GM23248 (cell line): ENCODE data around the gene TMEM182. TPM values are rescaled to one million over a fixed set of nuclear protein-coding genes. Genes with fewer than 3 reads are reported as not detected.

Source experiments
- DNase-seq: peaks from one replicate; pipeline ENCODE4 v3.0.0-alpha.2; 2015
- H2AFZ ChIP-seq: fragments of 200-600 bp; sonication (generic); 2 replicates; pipeline ENCODE4 v1.6.1; 2016; ENCODE audit warnings: antibody characterized with exemption
- H3F3A ChIP-seq: fragments of 200-600 bp; sonication (generic); 2 replicates; pipeline ENCODE4 v1.6.1; 2016; ENCODE audit warnings: mild to moderate bottlenecking, antibody characterized with exemption, mixed run types; ENCODE audit not compliant: insufficient read depth
- H3K27ac ChIP-seq: fragments of 200-600 bp; sonication (generic); 2 replicates; pipeline ENCODE4 v1.5.1; 2016; ENCODE audit warnings: mild to moderate bottlenecking
- H3K27me3 ChIP-seq: fragments of 200-600 bp; sonication (generic); replicated peaks from 2 replicates; pipeline ENCODE4 v1.6.1; 2016; ENCODE audit warnings: mild to moderate bottlenecking; ENCODE audit not compliant: insufficient read depth
- H3K36me3 ChIP-seq: fragments of 200-600 bp; sonication (generic); 2 replicates; pipeline ENCODE4 v1.6.1; 2016; ENCODE audit warnings: low read depth, mild to moderate bottlenecking
- H3K4me1 ChIP-seq: fragments of 200-600 bp; sonication (generic); 2 replicates; pipeline ENCODE4 v1.6.1; 2016; ENCODE audit warnings: mild to moderate bottlenecking; ENCODE audit not compliant: insufficient read depth
- H3K4me2 ChIP-seq: fragments of 200-600 bp; sonication (generic); one replicate; pipeline ENCODE4 v1.6.1; 2016; ENCODE audit warnings: mild to moderate bottlenecking; ENCODE audit not compliant: unreplicated experiment
- H3K4me3 ChIP-seq: fragments of 200-600 bp; sonication (generic); 2 replicates; pipeline ENCODE4 v1.5.1; 2016; ENCODE audit warnings: mild to moderate bottlenecking
- H3K79me2 ChIP-seq: fragments of 200-600 bp; sonication (generic); 2 replicates; pipeline ENCODE4 v1.6.1; 2016; ENCODE audit warnings: mild to moderate bottlenecking; ENCODE audit not compliant: insufficient read depth
- H3K9ac ChIP-seq: fragments of 200-600 bp; sonication (generic); 2 replicates; pipeline ENCODE4 v1.6.1; 2016; ENCODE audit warnings: mild to moderate bottlenecking
- H3K9me2 ChIP-seq: fragments of 200-600 bp; sonication (generic); 2 replicates; pipeline ENCODE4 v1.6.1; 2016; ENCODE audit warnings: mixed run types, mild to moderate bottlenecking, moderate library complexity; ENCODE audit not compliant: insufficient read depth
- H3K9me3 ChIP-seq: fragments of 200-600 bp; sonication (generic); one replicate; pipeline ENCODE4 v1.6.1; 2017; ENCODE audit warnings: low read depth
- H4K20me1 ChIP-seq: fragments of 200-600 bp; sonication (generic); 2 replicates; pipeline ENCODE4 v1.6.0; 2016; ENCODE audit not compliant: insufficient read depth
- EZH2 ChIP-seq: fragments of 200-600 bp; sonication (generic); IDR thresholded peaks from 2 replicates; pipeline ENCODE4 v1.6.1; 2018; ENCODE audit warnings: antibody characterized with exemption, mild to moderate bottlenecking; ENCODE audit not compliant: insufficient read depth, poor library complexity, severe bottlenecking
- EZH2phosphoT487 ChIP-seq: fragments of 200-600 bp; sonication (generic); IDR thresholded peaks from 2 replicates; pipeline ENCODE4 v1.6.1; 2018; ENCODE audit warnings: antibody characterized with exemption, moderate library complexity, mild to moderate bottlenecking, low read depth; ENCODE audit not compliant: insufficient read depth
- WGBS, 2 experiments: methylation state at CpG; one replicate each; pipeline ENCODE4 v1.1.6; 2015 to 2017; ENCODE audit warnings: low lambda C conversion rate in 2 of 2, low coverage in 1 of 2; ENCODE audit errors: missing lambda C conversion rate in 2 of 2; 5-methylcytosine and 5-hydroxymethylcytosine counted together
- in situ Hi-C: fragments of 300-500 bp; cut with MboI; formaldehyde crosslinking; loops from 2 replicates; pipeline ENCODE4 v1.15.0; 2020
- polyA plus RNA-seq: library from polyadenylated mRNA; unstranded; fragments of >200 nt; fragmentation: Nextera tagmentation; extraction: Ambion mirVana; gene quantifications from 2 replicates; pipeline ENCODE4 v1.2.1, GENCODE V29; 2016
- total RNA-seq: library from RNA; depleted of rRNA; stranded (reverse); fragments of >200 nt; shearing (Covaris generic); gene quantifications from 2 replicates; pipeline ENCODE4 v1.2.3, GENCODE V29; 2014

Gene TMEM182
- total and polyA plus RNA-seq, 2 experiments from 2014 or later: 2.3 to 3.6 TPM

DNA sequence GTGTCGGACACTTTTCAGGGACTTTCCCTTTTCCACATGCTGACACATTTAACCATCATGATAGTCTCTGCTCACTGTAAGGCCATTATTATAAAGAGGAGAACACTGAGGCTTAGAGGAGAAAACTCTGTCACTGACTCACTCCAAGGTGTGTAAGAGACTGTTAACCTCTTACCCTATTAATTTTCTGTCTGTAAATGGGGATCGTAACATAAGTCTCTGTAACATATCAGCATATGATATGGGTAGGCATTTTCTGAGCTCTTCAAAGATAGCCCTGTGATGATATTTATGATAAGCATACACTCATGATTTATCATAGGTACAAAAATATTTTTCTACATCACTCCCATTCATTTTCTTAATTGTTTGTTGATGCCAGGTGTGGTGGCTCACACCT is 36.4 kb downstream of the TMEM182 start:
- in situ Hi-C loops: no loop called here
- DNase-seq: no peak
- Histone ChIP-seq H3F3A (no peaks in the 10 kb centered on the region), H3K9me3 (no peaks in the 10 kb centered on the region), H3K79me2 (no peaks in the 10 kb centered on the region), H2AFZ (no peak overlapping the region), H3K27ac (no peak overlapping the region), H4K20me1 (no peaks in the 10 kb centered on the region), H3K36me3 (no peaks in the 10 kb centered on the region), H3K4me3 (no peak overlapping the region), H3K4me1 (no peaks in the 10 kb centered on the region), H3K27me3 (no peaks in the 10 kb centered on the region), H3K9me2 (no peaks in the 10 kb centered on the region), H3K4me2 (no peak overlapping the region), H3K9ac (no peak overlapping the region)
- WGBS, 2 experiments: 89 to 92% methylated on average over 2 of the region's 2 CpGs
- TF ChIP-seq EZH2: no peak
- TF ChIP-seq EZH2phosphoT487: no peak

DNA sequence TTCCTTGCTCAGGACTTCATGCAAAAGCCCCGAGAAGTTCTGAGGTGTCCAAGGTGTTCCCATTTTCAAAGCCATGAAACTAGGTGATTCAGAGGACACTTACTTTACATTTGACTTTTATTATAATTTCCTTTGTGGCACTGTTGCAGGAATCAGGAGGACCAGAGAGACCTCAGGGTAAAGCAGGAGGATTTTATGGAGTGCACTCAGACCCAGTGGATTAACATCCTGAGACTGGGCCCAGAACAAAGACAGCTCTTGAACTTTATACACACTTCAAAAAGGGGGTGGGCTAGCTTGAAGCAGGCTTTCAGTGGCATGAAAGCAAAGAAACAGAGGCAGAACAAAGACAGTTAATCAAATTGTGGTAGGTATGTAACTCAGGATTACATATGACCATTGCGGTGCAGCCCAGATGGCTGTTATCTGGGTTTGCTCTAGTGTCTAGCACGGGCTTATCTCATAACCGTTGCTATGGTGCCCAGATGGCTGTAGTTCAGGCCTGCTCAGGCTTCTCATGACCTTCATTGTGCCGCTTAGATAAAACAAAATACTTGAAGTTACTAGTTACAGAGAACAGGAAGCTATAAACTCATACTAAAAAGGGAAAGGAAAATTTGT is 39.4 kb downstream of the TMEM182 start:
- Histone ChIP-seq H4K20me1 (no peaks in the 10 kb centered on the region), H3K36me3 (no peaks in the 10 kb centered on the region), H2AFZ (no peak overlapping the region), H3K9ac (no peak overlapping the region), H3K9me3 (no peaks in the 10 kb centered on the region), H3K4me2 (no peak overlapping the region), H3K27me3 (no peaks in the 10 kb centered on the region), H3K9me2 (no peaks in the 10 kb centered on the region), H3F3A (no peaks in the 10 kb centered on the region), H3K4me1 (no peaks in the 10 kb centered on the region), H3K27ac (no peak overlapping the region), H3K4me3 (no peak overlapping the region), H3K79me2 (no peaks in the 10 kb centered on the region)
- WGBS, 2 experiments: 50 to 69% methylated on average over 5 of the region's 5 CpGs
- no peak for DNase-seq
- TF ChIP-seq EZH2 (no peak), EZH2phosphoT487 (no peak)
- in situ Hi-C loops: no loop called here

DNA sequence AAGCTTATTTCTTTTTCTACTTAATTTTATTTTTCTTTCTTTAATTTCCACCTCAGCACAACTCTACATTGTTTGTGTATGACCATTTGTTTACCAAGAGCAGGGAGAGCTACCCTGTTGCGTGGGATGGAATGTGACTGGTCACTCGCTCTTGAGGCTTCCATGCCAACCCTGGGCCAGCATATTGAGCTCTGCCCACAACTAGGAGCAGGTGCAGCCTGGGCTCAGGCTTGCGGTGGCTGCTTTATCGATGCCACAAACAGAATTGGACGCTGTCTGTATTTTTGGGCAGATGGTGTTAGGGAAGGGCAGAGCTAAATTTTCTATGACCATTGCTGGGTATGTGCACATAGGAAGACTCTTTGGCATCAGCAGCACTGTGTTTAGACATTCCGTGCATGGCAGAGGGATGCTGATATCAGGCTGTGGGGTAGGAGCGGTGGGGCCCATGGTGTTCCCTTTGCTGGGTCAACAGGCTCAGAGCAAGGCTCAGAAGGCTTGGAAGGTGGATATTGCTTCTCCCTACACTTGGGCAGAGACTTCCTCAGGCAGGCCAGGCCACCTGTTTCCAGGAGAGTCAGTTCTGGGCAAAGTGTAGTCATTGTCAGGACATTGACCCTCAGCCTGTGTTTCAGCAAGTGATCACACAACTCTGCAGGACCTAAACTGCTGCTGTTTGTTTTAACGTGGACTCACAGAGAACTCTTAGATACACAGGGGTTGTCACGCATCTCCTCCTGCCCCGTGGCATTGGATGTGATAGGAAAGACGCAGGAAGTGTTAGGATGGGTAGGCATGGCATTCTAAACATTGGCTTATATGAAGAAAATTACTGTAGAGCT is 40.2 kb downstream of the TMEM182 start:
- H4K20me1 ChIP-seq: no peaks in the 10 kb centered on the region
- no peak overlapping the region for H3K9ac ChIP-seq
- no peaks in the 10 kb centered on the region for H3K9me3 ChIP-seq
- no peak overlapping the region for H2AFZ ChIP-seq
- no peaks in the 10 kb centered on the region for H3K79me2 ChIP-seq
- WGBS, 2 experiments: 70 to 73% methylated on average over 11 of the region's 11 CpGs
- H3K27ac ChIP-seq: no peak overlapping the region
- H3K4me1 ChIP-seq: no peaks in the 10 kb centered on the region
- DNase-seq: no peak
- no peak overlapping the region for H3K4me2 ChIP-seq
- H3K4me3 ChIP-seq: no peak overlapping the region
- H3F3A ChIP-seq: no peaks in the 10 kb centered on the region
- H3K9me2 ChIP-seq: no peaks in the 10 kb centered on the region
- H3K36me3 ChIP-seq: no peaks in the 10 kb centered on the region
- in situ Hi-C loops: no loop called here
- H3K27me3 ChIP-seq: no peaks in the 10 kb centered on the region
- no peak for TF ChIP-seq EZH2
- TF ChIP-seq EZH2phosphoT487: no peak

DNA sequence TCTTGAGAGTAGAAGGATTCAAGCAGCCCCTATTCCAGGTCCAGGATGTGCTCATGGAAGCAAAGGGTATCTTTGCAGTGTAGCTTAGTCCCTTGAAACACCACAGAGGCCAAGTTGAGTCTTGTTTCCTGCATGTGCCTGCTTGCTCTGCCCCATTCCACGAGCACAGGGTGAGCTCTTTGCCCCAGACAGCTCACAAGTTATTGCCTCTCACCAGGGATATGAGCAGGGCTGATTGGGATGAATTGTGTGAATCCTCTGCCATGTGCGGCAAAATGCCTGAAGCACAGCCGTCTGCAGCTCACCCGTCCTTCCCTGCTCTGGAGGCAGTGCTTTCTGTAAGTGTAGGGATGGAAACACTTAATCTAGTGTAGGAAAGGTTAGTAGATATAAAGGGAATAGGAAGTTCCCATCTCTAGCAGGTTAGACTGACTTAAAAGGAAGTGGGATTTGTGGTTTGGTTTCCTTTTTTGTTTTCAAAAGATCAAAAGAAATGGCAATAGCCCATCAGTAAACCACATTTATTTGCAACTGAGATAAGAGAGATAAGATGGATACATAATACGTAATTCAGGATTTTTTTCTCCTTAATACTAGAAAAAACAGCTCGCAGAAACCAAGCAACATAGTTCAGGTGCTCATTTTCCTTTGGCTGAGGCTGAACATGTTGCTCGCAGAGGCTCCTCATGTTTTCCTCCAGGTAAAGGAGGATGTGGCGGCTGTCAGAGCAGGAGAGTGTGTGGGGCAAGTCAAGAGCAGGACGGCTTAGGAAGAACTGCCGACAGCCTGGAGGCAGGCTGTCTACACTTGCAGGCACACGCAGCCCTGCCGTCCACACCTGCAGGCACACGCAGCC is 41.4 kb downstream of the TMEM182 start:
- Histone ChIP-seq H3K27me3 (no peaks in the 10 kb centered on the region), H3K9me2 (no peaks in the 10 kb centered on the region), H2AFZ (no peak overlapping the region), H4K20me1 (no peaks in the 10 kb centered on the region), H3K9ac (no peak overlapping the region), H3K79me2 (no peaks in the 10 kb centered on the region), H3K4me1 (no peaks in the 10 kb centered on the region), H3K4me3 (no peak overlapping the region), H3K9me3 (no peaks in the 10 kb centered on the region), H3K27ac (no peak overlapping the region), H3F3A (no peaks in the 10 kb centered on the region), H3K36me3 (no peaks in the 10 kb centered on the region), H3K4me2 (no peak overlapping the region)
- in situ Hi-C loops: no loop called here
- no peak for TF ChIP-seq EZH2phosphoT487
- TF ChIP-seq EZH2: no peak
- 76 to 80% methylated on average over 13 of the region's 13 CpGs for WGBS, 2 experiments
- no peak for DNase-seq
